D721Med (cell line): Measurements from ENCODE around the gene CAMK4.

Experiments used
- DNase-seq: peaks from one replicate; pipeline ENCODE4 v3.0.0; 2011; ENCODE audit warnings: low spot score; ENCODE audit not compliant: insufficient read length
- FAIRE-seq: peaks from 2 replicates; lab custom pipeline; 2011; peaks lifted over from hg19 to GRCh38; lab: Jason Lieb, UNC
- TF ChIP-seq, protein P1 (sequence below): IDR thresholded peaks from 2 replicates; pipeline ENCODE4 v1.5.1; 2012; ENCODE audit warnings: mild to moderate bottlenecking, control low read depth; ENCODE audit not compliant: insufficient read depth; ENCODE audit errors: missing control alignments

Gene CAMK4

GRCh38 chr5:111454198-111454622, 230.0 kb downstream of the CAMK4 start:
- TF ChIP-seq, protein P1, sequence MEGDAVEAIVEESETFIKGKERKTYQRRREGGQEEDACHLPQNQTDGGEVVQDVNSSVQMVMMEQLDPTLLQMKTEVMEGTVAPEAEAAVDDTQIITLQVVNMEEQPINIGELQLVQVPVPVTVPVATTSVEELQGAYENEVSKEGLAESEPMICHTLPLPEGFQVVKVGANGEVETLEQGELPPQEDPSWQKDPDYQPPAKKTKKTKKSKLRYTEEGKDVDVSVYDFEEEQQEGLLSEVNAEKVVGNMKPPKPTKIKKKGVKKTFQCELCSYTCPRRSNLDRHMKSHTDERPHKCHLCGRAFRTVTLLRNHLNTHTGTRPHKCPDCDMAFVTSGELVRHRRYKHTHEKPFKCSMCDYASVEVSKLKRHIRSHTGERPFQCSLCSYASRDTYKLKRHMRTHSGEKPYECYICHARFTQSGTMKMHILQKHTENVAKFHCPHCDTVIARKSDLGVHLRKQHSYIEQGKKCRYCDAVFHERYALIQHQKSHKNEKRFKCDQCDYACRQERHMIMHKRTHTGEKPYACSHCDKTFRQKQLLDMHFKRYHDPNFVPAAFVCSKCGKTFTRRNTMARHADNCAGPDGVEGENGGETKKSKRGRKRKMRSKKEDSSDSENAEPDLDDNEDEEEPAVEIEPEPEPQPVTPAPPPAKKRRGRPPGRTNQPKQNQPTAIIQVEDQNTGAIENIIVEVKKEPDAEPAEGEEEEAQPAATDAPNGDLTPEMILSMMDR = no peak
- FAIRE-seq (peak; percentile 56), DNase-seq (no peak)

DNA sequence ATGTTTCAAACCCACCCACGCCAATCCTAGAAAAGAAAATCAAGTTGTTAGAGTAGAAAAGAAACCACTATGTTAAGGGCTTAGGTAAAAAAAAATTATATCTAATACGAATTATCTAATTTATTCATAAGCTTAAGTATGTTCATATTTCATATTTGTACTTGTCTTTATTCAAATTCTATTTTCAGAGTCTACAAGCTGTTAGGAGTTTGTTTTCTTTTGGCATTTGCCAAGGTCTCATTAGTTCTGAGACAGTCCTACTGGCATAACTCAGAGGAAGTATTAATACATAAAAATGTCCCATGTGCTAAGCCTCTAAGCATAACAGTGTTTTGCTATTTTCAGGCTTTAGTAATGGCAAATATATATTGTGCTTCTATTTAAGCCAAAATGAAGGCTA, 230.6 kb downstream of the CAMK4 start:
- no peak for DNase-seq
- TF ChIP-seq, protein P1 = no peak
- no peak for FAIRE-seq

GRCh38 chr5:111461255-111461671, 237.1 kb downstream of the CAMK4 start:
- FAIRE-seq (peak; percentile 6), DNase-seq (no peak)
- TF ChIP-seq, protein P1 = peak; percentile 75

- TF ChIP-seq, protein P1 = no peak
- DNase-seq = no peak
- no peak for FAIRE-seq
Observed at GRCh38 chr5:111461934-111462333, 237.8 kb downstream of the CAMK4 start.

GRCh38 chr5:111463311-111463710, 239.1 kb downstream of the CAMK4 start:
- TF ChIP-seq, protein P1 = no peak
- no peak for FAIRE-seq
- DNase-seq = no peak

- FAIRE-seq = no peak
- TF ChIP-seq, protein P1 = no peak
- DNase-seq = no peak
Observed at GRCh38 chr5:111469293-111469896, 245.2 kb downstream of the CAMK4 start.

DNA sequence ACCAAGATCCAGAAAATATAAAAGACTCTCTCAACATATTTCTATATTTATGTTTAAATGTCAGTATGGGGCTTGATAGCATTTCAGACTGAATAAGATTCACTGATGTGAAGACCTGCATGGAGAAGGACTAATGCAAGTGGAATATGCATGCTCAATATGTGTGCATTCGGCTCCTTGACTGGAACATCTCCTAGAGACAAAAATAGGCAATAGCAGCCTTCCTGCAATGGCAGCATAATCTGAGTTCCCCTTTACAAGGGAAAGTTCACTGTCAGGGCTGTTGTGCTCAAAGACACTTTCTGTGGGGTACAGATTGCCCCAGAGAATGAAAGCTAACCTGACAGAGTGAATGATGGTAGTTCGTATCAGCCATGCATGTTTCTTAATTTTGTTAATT, 245.7 kb downstream of the CAMK4 start:
- FAIRE-seq (no peak), DNase-seq (no peak)
- TF ChIP-seq, protein P1 = no peak
